ENCODE data around the gene ZNF665. TPM values are rescaled to one million over a fixed set of nuclear protein-coding genes. Genes with fewer than 3 reads are reported as not detected.
"Not testable (repeated sequence)": the region's sequence is repeated elsewhere in the genome, so short reads cannot be mapped to it uniquely, and the experiment has no call there.

ZNF665 gene
- 1 to 10 TPM in 1 of 2 donors, under 1 TPM in 1; 0.79 to 1.3 TPM for total RNA-seq
- long read RNA-seq, partial matches to known transcripts, result 0 of 1 reads
- long read RNA-seq, other reads (novel, unspliced or antisense), result 1 of 1 reads

GRCh38 chr19:53192771-53193534, at the start of gene ZNF665:
ZNF665 (minus strand) TSS chr19:53193358; CDS start chr19:53182898, 10,460 bp downstream.
- DNase-seq, result peak; percentile 92
- peak; percentile 85 to 92 for ATAC-seq
- intact Hi-C loops (cut with DNase I), result loop anchor here (5.0 to 10.0 kb wide), 4 partner anchors 118 to 324 kb away; partner anchors contain the start of genes ZNF525 (in 1 of the 2) and ZNF845 (in 1 of the 2)

- no peak for DNase-seq
- no peak for ATAC-seq
Observed at GRCh38 chr19:53237114-53237777, 44.1 kb upstream of the ZNF665 start.

GRCh38 chr19:53224606-53225005, 31.4 kb upstream of the ZNF665 start:
- DNase-seq, result no peak
- intact Hi-C loops (cut with DNase I), result no loop called here
- no peak for ATAC-seq

More at GRCh38 chr19:53237114-53237777, 44.1 kb upstream of the ZNF665 start:
- intact Hi-C loops (cut with DNase I), result no loop called here

GRCh38 chr19:53222716-53223115, 29.6 kb upstream of the ZNF665 start:
- ATAC-seq; DNase-seq; intact Hi-C loops (cut with DNase I): not testable (repeated sequence)

- intact Hi-C loops (cut with DNase I), result no loop called here
- ATAC-seq (no peak), DNase-seq (no peak)
Observed at GRCh38 chr19:53212703-53213320, 19.7 kb upstream of the ZNF665 start.

GRCh38 chr19:53211554-53211953, 18.4 kb upstream of the ZNF665 start:
- DNase-seq; intact Hi-C loops (cut with DNase I); ATAC-seq: not testable (repeated sequence)

- ATAC-seq (peak; percentile 97 to 98), DNase-seq (peak; percentile 99)
- intact Hi-C loops (cut with DNase I), result loop anchor here (10.0 kb wide), 3 partner anchors 122 to 168 kb away; partner anchors contain the start of genes ZNF525 (in 1 of the 2) and ZNF845 (in 1 of the 2)
Observed at GRCh38 chr19:53196777-53197396, 3.7 kb upstream of the ZNF665 start.

GRCh38 chr19:53195265-53195903, 2.2 kb upstream of the ZNF665 start:
- DNase-seq (peak; percentile 73), ATAC-seq (peak; percentile 29 to 42)
- intact Hi-C loops (cut with DNase I), result loop anchor here (10.0 kb wide), 3 partner anchors 121 to 169 kb away; partner anchors contain the start of genes ZNF525 (in 1 of the 2) and ZNF845 (in 1 of the 2)

GRCh38 chr19:53193535-53194222, 521 bp upstream of the ZNF665 start:
- DNase-seq (no peak), ATAC-seq (no peak)
- intact Hi-C loops (cut with DNase I), result loop anchor here (5.0 to 10.0 kb wide), 4 partner anchors 119 to 324 kb away; partner anchors contain the start of genes ZNF525 (in 1 of the 2) and ZNF845 (in 1 of the 2)

- no peak for ATAC-seq
- intact Hi-C loops (cut with DNase I), result loop anchor here (5.0 to 10.0 kb wide), 4 partner anchors 115 to 327 kb away; partner anchors contain the start of genes ZNF525 (in 1 of the 2) and ZNF845 (in 1 of the 2)
- no peak for DNase-seq
Observed at GRCh38 chr19:53190253-53190652, 2.9 kb downstream of the ZNF665 start.

GRCh38 chr19:53189691-53190198, 3.4 kb downstream of the ZNF665 start:
- intact Hi-C loops (cut with DNase I), result loop anchor here (5.0 to 10.0 kb wide), 4 partner anchors 115 to 328 kb away; partner anchors contain the start of genes ZNF525 (in 1 of the 2) and ZNF845 (in 1 of the 2)
- not testable (repeated sequence) for ATAC-seq, DNase-seq

GRCh38 chr19:53185155-53185882, 7.8 kb downstream of the ZNF665 start:
- ATAC-seq; intact Hi-C loops (cut with DNase I): not testable (repeated sequence)

GRCh38 chr19:53183146-53183764, 9.9 kb downstream of the ZNF665 start:
- ATAC-seq, result peak in 1 of 2 donors; percentile 43
- intact Hi-C loops (cut with DNase I), result no loop called here
- no peak for DNase-seq

More at GRCh38 chr19:53185155-53185882, 7.8 kb downstream of the ZNF665 start:
- not testable (repeated sequence) for DNase-seq

GRCh38 chr19:53182202-53182601, 11.0 kb downstream of the ZNF665 start:
- intact Hi-C loops (cut with DNase I), result no loop called here
- DNase-seq, result no peak
- no peak for ATAC-seq

- intact Hi-C loops (cut with DNase I), result no loop called here
- no peak for DNase-seq
Observed at GRCh38 chr19:53177986-53178385, 15.2 kb downstream of the ZNF665 start.

GRCh38 chr19:53172889-53173288, 20.3 kb downstream of the ZNF665 start:
- DNase-seq, result no peak
- intact Hi-C loops (cut with DNase I), result no loop called here
- no peak for ATAC-seq

More at GRCh38 chr19:53177986-53178385, 15.2 kb downstream of the ZNF665 start:
- ATAC-seq, result no peak
